HepG2 (cell line): Measurements from ENCODE around the gene KIAA2012. TPM values are rescaled to one million over a fixed set of nuclear protein-coding genes. Genes with fewer than 3 reads are reported as not detected.

Experiments
- polyA plus RNA-seq, 8 experiments: library from polyadenylated mRNA; depleted of rRNA in 3 of 8; stranded (reverse) in 7 of 8; unstranded in 1 of 8; fragments of >200 nt; fragmentation: Illumina TruSeq in 4 of 8; extraction: Trizol in 4 of 8; gene quantifications; 2 replicates each; pipeline versions ENCODE4 v1.2.1 to v1.2.3, GENCODE V29; 2011 to 2016; ENCODE audit warnings: low read depth in 4 of 8, missing spikeins in 1 of 8, mixed read lengths in 1 of 8; ENCODE audit not compliant: insufficient read depth in 1 of 8
- small RNA-seq, 3 experiments: library from RNA; depleted of rRNA; stranded (forward); fragments of <200 nt; gene quantifications; one replicate each; pipeline ENCODE3, GENCODE V24; 2012; ENCODE audit warnings: low read depth in 2 of 3, low replicate concordance in 1 of 3; ENCODE audit not compliant: insufficient read length in 3 of 3, insufficient read depth in 2 of 3
- total RNA-seq, 5 experiments: library from RNA; depleted of rRNA; stranded (reverse); fragments of >200 nt; fragmentation: Illumina TruSeq; extraction: Trizol; gene quantifications; 2 replicates each; pipeline ENCODE4 v1.2.3, GENCODE V29; 2016; ENCODE audit warnings: low read depth in 1 of 5

KIAA2012 gene
- total and polyA plus RNA-seq, 2 of the 13 experiments (the other 11 are each of a cell fraction or from before 2014, with no cell fraction given), result not detected

Small RNA genes lying within 50 kb of the gene (small RNA-seq; reads per million reads assigned to genes)
- gene AC079354.2, result 0 reads per million in 3 experiments

Other genes starting within 250 kb of the KIAA2012 start
- 0.13 TPM in 1 of 2 replicates, not detected in the other for gene FZD7, start 39.4 kb upstream of the KIAA2012 start, total RNA-seq (2016; rRNA removed; fragmentation: Illumina TruSeq; extraction: Trizol)
- 0.38 and 0.48 TPM in 2 replicates for gene FZD7, start 39.4 kb upstream of the KIAA2012 start, polyA plus RNA-seq (2011; rRNA removed)
- 173 and 267 TPM in 2 replicates for gene SUMO1, start 165.3 kb downstream of the KIAA2012 start, total RNA-seq (2016; rRNA removed; fragmentation: Illumina TruSeq; extraction: Trizol)
- 66.6 and 101 TPM in 2 replicates for gene SUMO1, start 165.3 kb downstream of the KIAA2012 start, polyA plus RNA-seq (2011; rRNA removed)
- 203 and 220 TPM in 2 replicates for gene NOP58, start 192.5 kb downstream of the KIAA2012 start, total RNA-seq (2016; rRNA removed; fragmentation: Illumina TruSeq; extraction: Trizol)
- gene NOP58, start 192.5 kb downstream of the KIAA2012 start, polyA plus RNA-seq (2011; rRNA removed), result 57.8 and 74.9 TPM in 2 replicates